ENCODE measurements around the gene CD69.
A peak's percentile ranks its signal among the peaks of the same experiment; 100 is the strongest.
"Not testable (repeated sequence)": the region's sequence is repeated elsewhere in the genome, so short reads cannot be mapped to it uniquely, and the experiment has no call there.

The CD69 gene

GRCh38 chr12:9750276-9751203 lies 10.2 kb downstream of the CD69 start:
- peak; percentile 79 for DNase-seq (ENCODE audit: low spot score)

- DNase-seq (ENCODE audit: low spot score), result no peak
These were observed 11.1 kb downstream of the CD69 start for GRCh38 chr12:9749640-9750039.

- DNase-seq (ENCODE audit: low spot score), result no peak
These were observed 15.5 kb downstream of the CD69 start for GRCh38 chr12:9745199-9745598.

GRCh38 chr12:9742661-9743060 lies 18.0 kb downstream of the CD69 start:
- DNase-seq (ENCODE audit: low spot score), result no peak

- no peak for DNase-seq (ENCODE audit: low spot score)
These were observed 19.0 kb downstream of the CD69 start for GRCh38 chr12:9741726-9742125.

- no peak for DNase-seq (ENCODE audit: low spot score)
These were observed 20.5 kb downstream of the CD69 start for GRCh38 chr12:9740106-9740750.

GRCh38 chr12:9739404-9740105 lies 21.1 kb downstream of the CD69 start:
- DNase-seq (ENCODE audit: low spot score), result not testable (repeated sequence)

- not testable (repeated sequence) for DNase-seq (ENCODE audit: low spot score)
These were observed 21.8 kb downstream of the CD69 start for GRCh38 chr12:9738905-9739304.

GRCh38 chr12:9736936-9737705 lies 23.6 kb downstream of the CD69 start:
- DNase-seq (ENCODE audit: low spot score), result no peak

- no peak for DNase-seq (ENCODE audit: low spot score)
These were observed 25.1 kb downstream of the CD69 start for GRCh38 chr12:9735601-9736000.

- no peak for DNase-seq (ENCODE audit: low spot score)
These were observed 27.7 kb downstream of the CD69 start, which contains the start of gene CLECL1 for GRCh38 chr12:9732921-9733461. Gene CLECL1, minus strand, starts transcription at chr12:9733097.

GRCh38 chr12:9731797-9732196 lies 28.9 kb downstream of the CD69 start:
- no peak for DNase-seq (ENCODE audit: low spot score)

GRCh38 chr12:9731393-9731792 lies 29.3 kb downstream of the CD69 start:
- no peak for DNase-seq (ENCODE audit: low spot score)

GRCh38 chr12:9730591-9730990 lies 30.1 kb downstream of the CD69 start:
- no peak for DNase-seq (ENCODE audit: low spot score)

GRCh38 chr12:9730011-9730410 lies 30.7 kb downstream of the CD69 start:
- DNase-seq (ENCODE audit: low spot score), result no peak

GRCh38 chr12:9729082-9729481 lies 31.6 kb downstream of the CD69 start:
- DNase-seq (ENCODE audit: low spot score), result no peak

- no peak for DNase-seq (ENCODE audit: low spot score)
These were observed 32.9 kb downstream of the CD69 start for GRCh38 chr12:9727813-9728212.

GRCh38 chr12:9725213-9725870 lies 35.4 kb downstream of the CD69 start:
- DNase-seq (ENCODE audit: low spot score), result no peak

GRCh38 chr12:9724023-9724422 lies 36.7 kb downstream of the CD69 start:
- DNase-seq (ENCODE audit: low spot score), result no peak

GRCh38 chr12:9721394-9722092 lies 39.2 kb downstream of the CD69 start:
- DNase-seq (ENCODE audit: low spot score), result peak; percentile 35
